Caco-2 (cell line): ENCODE results near the gene TTC9B. TPM values are rescaled to one million over a fixed set of nuclear protein-coding genes. Genes with fewer than 3 reads are reported as not detected.

Source experiments
- BruUV-seq: library from RNA; stranded (reverse); fragments of 400-500 nt; replicated peaks from 2 replicates; lab custom pipeline; 2021; lab: Mats Ljungman, UMichigan
- CTCF ChIA-PET: fragments of 300-600 bp; sonication (Branson Sonifier 250); formaldehyde crosslinking; loops from one replicate; lab custom pipeline; 2022; ENCODE audit warnings: antibody characterized with exemption; lab: Charles Lee
- POLR2A ChIA-PET: fragments of 300-600 bp; sonication (Branson Sonifier 250); formaldehyde crosslinking; loops from one replicate; lab custom pipeline; 2022; ENCODE audit warnings: antibody characterized with exemption; lab: Charles Lee
- DNase-seq, 2 experiments: peaks; one replicate each; pipeline versions ENCODE4 v3.0.0 to v3.0.0-alpha.2; 2020 to 2022
- H3K27me3 ChIP-seq: replicated peaks from 2 replicates; pipeline ENCODE4 v1.6.0; 2011; ENCODE audit warnings: low read length; ENCODE audit not compliant: control insufficient read depth, insufficient read depth
- H3K36me3 ChIP-seq: 2 replicates; pipeline ENCODE4 v1.5.1; 2011; ENCODE audit warnings: low read length; ENCODE audit not compliant: control insufficient read depth, insufficient read depth
- H3K4me1 ChIP-seq: fragments of 250-450 bp; sonication (Bioruptor Pico); 2 replicates; pipeline ENCODE4 v1.5.1; 2020; ENCODE audit warnings: mild to moderate bottlenecking
- H3K4me3 ChIP-seq: 2 replicates; pipeline ENCODE4 v1.5.1; 2011; ENCODE audit warnings: low read depth, mild to moderate bottlenecking, control low read depth, low read length
- H3K9me3 ChIP-seq: fragments of 250-450 bp; sonication (Bioruptor Pico); 2 replicates; pipeline ENCODE4 v1.5.1; 2020; ENCODE audit warnings: mild to moderate bottlenecking, moderate library complexity
- H3K27ac Mint-ChIP-seq: one replicate; pipeline ENCODE4 v1.8.0; 2022; ENCODE audit warnings: mixed read lengths; ENCODE audit not compliant: unreplicated experiment
- H3K27me3 Mint-ChIP-seq: one replicate; pipeline ENCODE4 v1.8.0; 2022; ENCODE audit warnings: mixed read lengths; ENCODE audit not compliant: insufficient read depth, unreplicated experiment
- H3K36me3 Mint-ChIP-seq: one replicate; pipeline ENCODE4 v1.8.0; 2022; ENCODE audit warnings: mild to moderate bottlenecking, mixed read lengths; ENCODE audit not compliant: insufficient read depth, unreplicated experiment
- H3K4me1 Mint-ChIP-seq: one replicate; pipeline ENCODE4 v1.8.0; 2022; ENCODE audit warnings: low read depth, mixed read lengths; ENCODE audit not compliant: unreplicated experiment
- H3K4me3 Mint-ChIP-seq: one replicate; pipeline ENCODE4 v1.8.0; 2022; ENCODE audit warnings: mild to moderate bottlenecking, moderate library complexity, mixed read lengths; ENCODE audit not compliant: unreplicated experiment
- H3K9me3 Mint-ChIP-seq: one replicate; pipeline ENCODE4 v1.8.0; 2022; ENCODE audit warnings: mixed read lengths; ENCODE audit not compliant: unreplicated experiment
- intact Hi-C: fragments of 100-400 bp; cut with micrococcal nuclease; formaldehyde crosslinking; loops from one replicate; pipeline ENCODE4 v1.10.0; 2022; ENCODE audit not compliant: unreplicated experiment
- total RNA-seq: library from RNA; stranded (reverse); gene quantifications from 2 replicates; pipeline ENCODE4 v1.2.3, GENCODE V29; 2022
- TF ChIP-seq, protein P1 (sequence below), 2 experiments: fragments of 200-600 bp in 1 of 2; IDR thresholded peaks; 1 replicate in 1 of 2; 2 replicates in 1 of 2; pipeline versions ENCODE4 v1.5.1 to v1.8.0; 2011 to 2022; ENCODE audit warnings: antibody characterized with exemption in 1 of 2, control low read depth in 1 of 2, inconsistent platforms in 1 of 2, low read depth in 1 of 2, low read length in 1 of 2, mild to moderate bottlenecking in 1 of 2, moderate library complexity in 1 of 2; ENCODE audit not compliant: insufficient read depth in 1 of 2, severe bottlenecking in 1 of 2, unreplicated experiment in 1 of 2

Gene TTC9B
- total RNA-seq, 1 experiment from 2014 or later = not detected

DNA sequence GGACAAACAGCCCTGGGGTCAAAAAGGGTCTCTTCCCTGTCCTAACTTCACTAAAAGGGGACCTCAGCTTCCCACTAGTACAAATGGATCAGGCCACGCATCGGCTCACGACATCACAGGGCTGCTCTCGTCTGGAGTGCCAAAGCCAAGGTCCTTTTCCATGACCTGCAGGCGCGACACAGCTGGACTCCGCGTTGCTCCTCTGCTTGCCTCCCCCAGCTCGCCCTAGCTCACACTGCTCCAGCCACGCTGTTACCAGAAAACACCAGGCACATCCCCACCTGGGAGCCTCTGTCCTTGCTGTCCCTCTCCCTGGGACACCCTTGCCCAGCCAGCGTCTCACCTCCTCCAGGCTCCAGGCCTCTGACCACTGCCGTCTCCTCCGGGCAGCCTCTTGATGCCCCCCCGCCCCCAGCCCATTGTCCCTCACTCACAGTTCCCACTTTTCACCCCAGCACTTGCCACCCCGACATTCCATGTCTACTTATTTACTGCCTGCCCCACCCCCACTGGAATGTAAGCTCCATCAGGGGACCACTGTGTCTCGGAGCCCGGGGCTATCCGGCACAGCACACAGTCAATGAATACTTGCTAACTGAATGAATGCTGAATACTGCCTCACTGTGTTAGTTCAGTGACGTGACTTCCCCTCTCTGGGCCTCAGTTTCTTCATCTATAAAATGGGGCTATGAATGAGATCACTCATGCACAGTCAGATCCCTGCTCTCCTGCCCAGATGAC lies 46.3 kb upstream of the TTC9B start:
- TF ChIP-seq, protein P1, sequence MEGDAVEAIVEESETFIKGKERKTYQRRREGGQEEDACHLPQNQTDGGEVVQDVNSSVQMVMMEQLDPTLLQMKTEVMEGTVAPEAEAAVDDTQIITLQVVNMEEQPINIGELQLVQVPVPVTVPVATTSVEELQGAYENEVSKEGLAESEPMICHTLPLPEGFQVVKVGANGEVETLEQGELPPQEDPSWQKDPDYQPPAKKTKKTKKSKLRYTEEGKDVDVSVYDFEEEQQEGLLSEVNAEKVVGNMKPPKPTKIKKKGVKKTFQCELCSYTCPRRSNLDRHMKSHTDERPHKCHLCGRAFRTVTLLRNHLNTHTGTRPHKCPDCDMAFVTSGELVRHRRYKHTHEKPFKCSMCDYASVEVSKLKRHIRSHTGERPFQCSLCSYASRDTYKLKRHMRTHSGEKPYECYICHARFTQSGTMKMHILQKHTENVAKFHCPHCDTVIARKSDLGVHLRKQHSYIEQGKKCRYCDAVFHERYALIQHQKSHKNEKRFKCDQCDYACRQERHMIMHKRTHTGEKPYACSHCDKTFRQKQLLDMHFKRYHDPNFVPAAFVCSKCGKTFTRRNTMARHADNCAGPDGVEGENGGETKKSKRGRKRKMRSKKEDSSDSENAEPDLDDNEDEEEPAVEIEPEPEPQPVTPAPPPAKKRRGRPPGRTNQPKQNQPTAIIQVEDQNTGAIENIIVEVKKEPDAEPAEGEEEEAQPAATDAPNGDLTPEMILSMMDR (IDR thresholded peaks at IDR 0.05; ENCODE audit: insufficient read depth in 1 of 2, low read depth in 1 of 2, low read length in 1 of 2, severe bottlenecking in 1 of 2, unreplicated experiment in 1 of 2) = no peak
- peaks cover 44% of the 10 kb centered on the region for H3K36me3 Mint-ChIP-seq
- Histone ChIP-seq H3K4me1 (no peaks in the 10 kb centered on the region), H3K4me3 (no peak overlapping the region), H3K9me3 (no peaks in the 10 kb centered on the region), H3K27me3 (no peaks in the 10 kb centered on the region), H3K36me3 (peaks cover 6% of the 10 kb centered on the region)
- no peak overlapping the region for H3K4me3 Mint-ChIP-seq
- POLR2A ChIA-PET = no interaction called here
- DNase-seq = no peak
- H3K27me3 Mint-ChIP-seq = no peaks in the 10 kb centered on the region
- no peak overlapping the region for H3K27ac Mint-ChIP-seq
- intact Hi-C loops = no loop called here
- CTCF ChIA-PET = no interaction called here
- no peaks in the 10 kb centered on the region for H3K4me1 Mint-ChIP-seq
- BruUV-seq = no TSS peak
- H3K9me3 Mint-ChIP-seq = no peaks in the 10 kb centered on the region

DNA sequence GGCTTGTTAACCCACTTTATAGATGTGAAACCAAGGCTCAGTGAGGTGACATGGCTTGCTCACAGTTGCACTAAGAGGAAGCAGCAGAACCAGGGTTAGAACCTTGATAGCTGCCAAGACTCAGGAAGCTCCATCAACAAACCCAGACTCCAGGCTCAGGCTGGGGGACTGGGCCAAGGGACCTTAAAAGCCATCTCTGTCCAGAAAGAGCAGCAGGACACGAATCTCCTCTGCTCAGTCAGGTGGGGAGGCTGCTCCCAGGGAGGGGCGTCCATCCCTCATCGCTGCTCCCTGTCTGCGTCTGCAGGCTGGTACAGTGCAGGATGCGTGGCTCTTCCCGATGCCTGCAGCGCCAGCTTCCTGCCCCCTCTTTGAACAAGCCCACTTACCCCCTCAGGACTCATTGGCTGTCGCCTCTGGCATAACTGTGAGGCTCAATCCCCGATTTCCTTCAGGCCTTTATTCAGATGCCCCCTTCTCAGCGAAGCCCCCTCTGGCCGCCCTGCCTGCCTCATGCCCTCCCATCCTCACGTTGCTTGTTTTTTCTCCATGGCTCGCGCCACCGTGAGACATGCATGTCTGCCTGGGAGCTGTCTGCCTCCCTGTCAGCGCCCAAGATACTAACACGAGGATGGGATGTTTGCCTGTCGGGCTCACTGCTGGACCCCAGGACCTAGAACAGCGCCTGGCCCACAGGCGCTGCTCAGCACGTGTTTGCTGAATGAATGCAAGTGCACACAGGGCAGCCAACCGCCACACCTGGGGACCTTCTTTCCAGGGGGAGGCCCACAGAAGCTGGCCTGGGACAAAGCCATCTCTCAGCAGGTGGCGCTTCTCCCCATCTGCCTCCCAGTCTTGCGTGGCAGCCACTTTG lies 45.5 kb upstream of the TTC9B start:
- H3K36me3 Mint-ChIP-seq = peaks cover 37% of the 10 kb centered on the region
- no peak for DNase-seq
- H3K36me3 ChIP-seq = peaks cover 6% of the 10 kb centered on the region
- no TSS peak for BruUV-seq
- no peaks in the 10 kb centered on the region for H3K9me3 Mint-ChIP-seq
- ChIA-PET POLR2A (no interaction called here), CTCF (interaction anchor here (0.5 kb wide), 1 partner anchor 16 kb away, joined by 3 read pairs; no protein-coding TSS in a partner anchor)
- no peaks in the 10 kb centered on the region for H3K4me1 Mint-ChIP-seq
- no peaks in the 10 kb centered on the region for H3K4me1 ChIP-seq
- no peak overlapping the region for H3K4me3 Mint-ChIP-seq
- intact Hi-C loops = no loop called here
- no peaks in the 10 kb centered on the region for H3K27me3 ChIP-seq
- no peaks in the 10 kb centered on the region for H3K9me3 ChIP-seq
- H3K27ac Mint-ChIP-seq = no peak overlapping the region
- H3K4me3 ChIP-seq = no peak overlapping the region
- TF ChIP-seq, protein P1 (IDR thresholded peaks at IDR 0.05; ENCODE audit: insufficient read depth in 1 of 2, low read depth in 1 of 2, low read length in 1 of 2, severe bottlenecking in 1 of 2, unreplicated experiment in 1 of 2) = no peak
- no peaks in the 10 kb centered on the region for H3K27me3 Mint-ChIP-seq

DNA sequence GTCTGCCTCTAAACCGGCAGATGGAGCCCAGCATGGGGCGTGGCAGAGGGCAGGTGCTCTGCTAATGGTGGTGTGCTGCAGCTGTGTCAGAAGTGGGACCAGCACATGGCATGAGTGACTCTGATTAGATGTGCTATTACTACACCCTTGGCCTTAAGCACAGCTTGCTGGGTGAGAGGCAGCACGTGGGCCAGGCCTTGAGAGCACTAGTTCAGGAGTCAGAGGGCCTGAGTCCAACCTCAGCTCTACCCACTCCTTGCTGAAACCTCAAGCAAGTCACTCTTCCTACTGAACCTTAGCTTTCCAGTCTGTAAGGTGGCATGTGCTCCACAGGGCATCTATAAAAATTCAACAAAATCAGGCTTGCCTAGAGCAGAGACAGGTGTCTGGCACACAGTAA lies 44.2 kb upstream of the TTC9B start:
- Mint-ChIP-seq H3K27me3 (no peaks in the 10 kb centered on the region), H3K4me1 (no peaks in the 10 kb centered on the region), H3K4me3 (no peak overlapping the region), H3K36me3 (peaks cover 39% of the 10 kb centered on the region), H3K27ac (no peak overlapping the region), H3K9me3 (no peaks in the 10 kb centered on the region)
- Histone ChIP-seq H3K9me3 (no peaks in the 10 kb centered on the region), H3K4me1 (no peaks in the 10 kb centered on the region), H3K36me3 (peaks cover 6% of the 10 kb centered on the region), H3K4me3 (no peak overlapping the region), H3K27me3 (no peaks in the 10 kb centered on the region)
- no peak for DNase-seq
- BruUV-seq = no TSS peak
- ChIA-PET POLR2A (no interaction called here), CTCF (interaction anchor here (0.6 kb wide), 1 partner anchor 61 kb away, joined by 3 read pairs; no protein-coding TSS in a partner anchor)
- intact Hi-C loops = no loop called here
- TF ChIP-seq, protein P1 (IDR thresholded peaks at IDR 0.05; ENCODE audit: insufficient read depth in 1 of 2, low read depth in 1 of 2, low read length in 1 of 2, severe bottlenecking in 1 of 2, unreplicated experiment in 1 of 2) = no peak
